SK-N-SH (cell line): Measurements from ENCODE around the gene PARD3.

ENCODE experiments used
- EZH2phosphoT487 ChIP-seq: fragments of 200-600 bp; sonication (generic); IDR thresholded peaks from 2 replicates; pipeline ENCODE4 v1.6.1; 2017; ENCODE audit warnings: low read depth, mixed run types, mild to moderate bottlenecking, antibody characterized with exemption, moderate library complexity, borderline replicate concordance
- GABPA ChIP-seq: IDR thresholded peaks from 2 replicates; pipeline ENCODE4 v1.4.0; 2012; ENCODE audit warnings: low read depth, mild to moderate bottlenecking
- POLR2AphosphoS5 ChIP-seq: IDR thresholded peaks from 2 replicates; pipeline ENCODE4 v1.6.1; 2012; ENCODE audit warnings: low read depth, low read length
- TF ChIP-seq, protein P1 (sequence below): fragments of 200-600 bp; sonication (generic); IDR thresholded peaks from 2 replicates; pipeline ENCODE4 v1.6.1; 2017; ENCODE audit warnings: antibody characterized with exemption, mild to moderate bottlenecking, moderate library complexity
- TF ChIP-seq, protein P2 (sequence below): IDR thresholded peaks from 2 replicates; pipeline ENCODE4 v1.6.1; 2012; ENCODE audit warnings: mild to moderate bottlenecking, low read depth, low read length, moderate library complexity
- TF ChIP-seq, protein P3 (sequence below): IDR thresholded peaks from 2 replicates; pipeline ENCODE4 v1.4.0; 2012; ENCODE audit warnings: low read depth

DNA sequence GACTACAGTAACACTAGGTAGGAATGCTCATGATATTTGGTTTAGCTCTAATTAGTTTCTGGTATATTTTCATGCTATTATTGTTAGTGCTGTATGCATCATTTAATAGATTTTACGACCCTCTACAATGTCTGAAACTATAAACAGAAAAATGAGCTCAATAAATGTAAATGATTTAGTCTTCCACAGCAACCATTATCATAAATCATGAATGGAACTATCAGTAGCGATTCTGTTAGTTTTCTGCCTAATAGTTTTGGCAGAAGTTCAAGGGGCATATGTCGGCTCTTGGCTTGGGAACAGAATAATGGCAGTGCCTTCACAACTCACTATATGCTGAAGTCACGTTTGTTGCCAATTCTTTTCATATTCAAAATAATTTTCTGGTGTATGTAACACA, 494.8 kb downstream of the PARD3 start:
- TF ChIP-seq, protein P1, sequence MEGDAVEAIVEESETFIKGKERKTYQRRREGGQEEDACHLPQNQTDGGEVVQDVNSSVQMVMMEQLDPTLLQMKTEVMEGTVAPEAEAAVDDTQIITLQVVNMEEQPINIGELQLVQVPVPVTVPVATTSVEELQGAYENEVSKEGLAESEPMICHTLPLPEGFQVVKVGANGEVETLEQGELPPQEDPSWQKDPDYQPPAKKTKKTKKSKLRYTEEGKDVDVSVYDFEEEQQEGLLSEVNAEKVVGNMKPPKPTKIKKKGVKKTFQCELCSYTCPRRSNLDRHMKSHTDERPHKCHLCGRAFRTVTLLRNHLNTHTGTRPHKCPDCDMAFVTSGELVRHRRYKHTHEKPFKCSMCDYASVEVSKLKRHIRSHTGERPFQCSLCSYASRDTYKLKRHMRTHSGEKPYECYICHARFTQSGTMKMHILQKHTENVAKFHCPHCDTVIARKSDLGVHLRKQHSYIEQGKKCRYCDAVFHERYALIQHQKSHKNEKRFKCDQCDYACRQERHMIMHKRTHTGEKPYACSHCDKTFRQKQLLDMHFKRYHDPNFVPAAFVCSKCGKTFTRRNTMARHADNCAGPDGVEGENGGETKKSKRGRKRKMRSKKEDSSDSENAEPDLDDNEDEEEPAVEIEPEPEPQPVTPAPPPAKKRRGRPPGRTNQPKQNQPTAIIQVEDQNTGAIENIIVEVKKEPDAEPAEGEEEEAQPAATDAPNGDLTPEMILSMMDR = no peak
- TF ChIP-seq POLR2AphosphoS5 = no peak
- no peak for TF ChIP-seq EZH2phosphoT487
- TF ChIP-seq, protein P2, sequence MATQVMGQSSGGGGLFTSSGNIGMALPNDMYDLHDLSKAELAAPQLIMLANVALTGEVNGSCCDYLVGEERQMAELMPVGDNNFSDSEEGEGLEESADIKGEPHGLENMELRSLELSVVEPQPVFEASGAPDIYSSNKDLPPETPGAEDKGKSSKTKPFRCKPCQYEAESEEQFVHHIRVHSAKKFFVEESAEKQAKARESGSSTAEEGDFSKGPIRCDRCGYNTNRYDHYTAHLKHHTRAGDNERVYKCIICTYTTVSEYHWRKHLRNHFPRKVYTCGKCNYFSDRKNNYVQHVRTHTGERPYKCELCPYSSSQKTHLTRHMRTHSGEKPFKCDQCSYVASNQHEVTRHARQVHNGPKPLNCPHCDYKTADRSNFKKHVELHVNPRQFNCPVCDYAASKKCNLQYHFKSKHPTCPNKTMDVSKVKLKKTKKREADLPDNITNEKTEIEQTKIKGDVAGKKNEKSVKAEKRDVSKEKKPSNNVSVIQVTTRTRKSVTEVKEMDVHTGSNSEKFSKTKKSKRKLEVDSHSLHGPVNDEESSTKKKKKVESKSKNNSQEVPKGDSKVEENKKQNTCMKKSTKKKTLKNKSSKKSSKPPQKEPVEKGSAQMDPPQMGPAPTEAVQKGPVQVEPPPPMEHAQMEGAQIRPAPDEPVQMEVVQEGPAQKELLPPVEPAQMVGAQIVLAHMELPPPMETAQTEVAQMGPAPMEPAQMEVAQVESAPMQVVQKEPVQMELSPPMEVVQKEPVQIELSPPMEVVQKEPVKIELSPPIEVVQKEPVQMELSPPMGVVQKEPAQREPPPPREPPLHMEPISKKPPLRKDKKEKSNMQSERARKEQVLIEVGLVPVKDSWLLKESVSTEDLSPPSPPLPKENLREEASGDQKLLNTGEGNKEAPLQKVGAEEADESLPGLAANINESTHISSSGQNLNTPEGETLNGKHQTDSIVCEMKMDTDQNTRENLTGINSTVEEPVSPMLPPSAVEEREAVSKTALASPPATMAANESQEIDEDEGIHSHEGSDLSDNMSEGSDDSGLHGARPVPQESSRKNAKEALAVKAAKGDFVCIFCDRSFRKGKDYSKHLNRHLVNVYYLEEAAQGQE = no peak
- TF ChIP-seq GABPA = no peak
- TF ChIP-seq, protein P3, sequence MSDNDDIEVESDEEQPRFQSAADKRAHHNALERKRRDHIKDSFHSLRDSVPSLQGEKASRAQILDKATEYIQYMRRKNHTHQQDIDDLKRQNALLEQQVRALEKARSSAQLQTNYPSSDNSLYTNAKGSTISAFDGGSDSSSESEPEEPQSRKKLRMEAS = no peak
